GM23338 (cell line): Measurements from ENCODE around the gene IMPACT. TPM values are rescaled to one million over a fixed set of nuclear protein-coding genes. Genes with fewer than 3 reads are reported as not detected.

Experiments used
- ATAC-seq: fragments of 200-7000 bp; cut with Tn5 transposase; 3 replicates; pipeline ENCODE4 v1.9.1; 2020
- DNase-seq: peaks from one replicate; pipeline ENCODE4 v3.0.0-alpha.2; 2015; ENCODE audit warnings: low spot score
- H2AFZ ChIP-seq: fragments of 200-600 bp; sonication (generic); 2 replicates; pipeline ENCODE4 v1.8.0; 2016; ENCODE audit warnings: antibody characterized with exemption, mild to moderate bottlenecking, moderate library complexity
- H3F3A ChIP-seq: fragments of 200-600 bp; sonication (generic); replicated peaks from 2 replicates; pipeline ENCODE4 v1.8.0; 2017; ENCODE audit warnings: antibody characterized with exemption, mixed run types, low read depth
- H3K27ac ChIP-seq: fragments of 200-600 bp; sonication (generic); 2 replicates; pipeline ENCODE4 v1.6.1; 2016; ENCODE audit warnings: low read depth
- H3K27me3 ChIP-seq: fragments of 200-600 bp; sonication (generic); 2 replicates; pipeline ENCODE4 v1.8.0; 2016; ENCODE audit warnings: mild to moderate bottlenecking, mixed run types, moderate library complexity; ENCODE audit not compliant: insufficient read depth
- H3K36me3 ChIP-seq: fragments of 200-600 bp; sonication (generic); 2 replicates; pipeline ENCODE4 v1.8.0; 2016; ENCODE audit warnings: mild to moderate bottlenecking; ENCODE audit not compliant: insufficient read depth
- H3K4me1 ChIP-seq: fragments of 200-600 bp; sonication (generic); 2 replicates; pipeline ENCODE4 v1.8.0; 2016; ENCODE audit warnings: mild to moderate bottlenecking, moderate library complexity; ENCODE audit not compliant: insufficient read depth
- H3K4me2 ChIP-seq: fragments of 200-600 bp; sonication (generic); 2 replicates; pipeline ENCODE4 v1.7.1; 2017; ENCODE audit warnings: mixed run types
- H3K4me3 ChIP-seq: fragments of 200-600 bp; sonication (generic); 2 replicates; pipeline ENCODE4 v1.6.1; 2016; ENCODE audit warnings: mixed run types
- H3K79me2 ChIP-seq: fragments of 200-600 bp; sonication (generic); replicated peaks from 2 replicates; pipeline ENCODE4 v1.8.0; 2017; ENCODE audit warnings: mild to moderate bottlenecking; ENCODE audit not compliant: insufficient read depth
- H3K9me2 ChIP-seq: fragments of 200-600 bp; sonication (generic); 2 replicates; pipeline ENCODE4 v1.8.0; 2017; ENCODE audit not compliant: insufficient read depth
- H4K20me1 ChIP-seq: fragments of 200-600 bp; sonication (generic); replicated peaks from 2 replicates; pipeline ENCODE4 v1.8.0; 2017; ENCODE audit warnings: mild to moderate bottlenecking; ENCODE audit not compliant: insufficient read depth
- H3K27ac Mint-ChIP-seq: 2 replicates; pipeline ENCODE4 v1.8.0; 2020; ENCODE audit warnings: inconsistent platforms, mild to moderate bottlenecking, moderate library complexity, mixed read lengths
- H3K27me3 Mint-ChIP-seq: 3 replicates; pipeline ENCODE4 v1.8.0; 2022; ENCODE audit warnings: low read depth, mild to moderate bottlenecking, moderate library complexity, mixed read lengths, inconsistent platforms; ENCODE audit not compliant: insufficient read depth, poor library complexity
- H3K36me3 Mint-ChIP-seq: 3 replicates; pipeline ENCODE4 v1.8.0; 2021; ENCODE audit warnings: low read depth, mild to moderate bottlenecking, inconsistent platforms, moderate library complexity, mixed read lengths
- H3K4me1 Mint-ChIP-seq: 3 replicates; pipeline ENCODE4 v1.8.0; 2020; ENCODE audit warnings: mild to moderate bottlenecking, inconsistent platforms, mixed read lengths
- H3K4me3 Mint-ChIP-seq: 3 replicates; pipeline ENCODE4 v1.8.0; 2021; ENCODE audit warnings: moderate library complexity, mild to moderate bottlenecking, inconsistent platforms, mixed read lengths
- H3K9me3 Mint-ChIP-seq: 3 replicates; pipeline ENCODE4 v1.8.0; 2020; ENCODE audit warnings: moderate library complexity, mild to moderate bottlenecking, inconsistent platforms, mixed read lengths
- CREB1 ChIP-seq: fragments of 250-450 bp; sonication (Bioruptor Pico); IDR thresholded peaks from 2 replicates; pipeline ENCODE4 v1.5.0; 2020; ENCODE audit warnings: low read depth, mild to moderate bottlenecking, moderate library complexity
- EZH2phosphoT487 ChIP-seq: fragments of 200-600 bp; sonication (generic); IDR thresholded peaks from one replicate; pipeline ENCODE4 v1.8.1; 2018; ENCODE audit warnings: antibody characterized with exemption; ENCODE audit not compliant: unreplicated experiment
- JUNB ChIP-seq: IDR thresholded peaks from one replicate; pipeline ENCODE4 v1.6.1; 2016; ENCODE audit warnings: antibody characterized with exemption; ENCODE audit not compliant: unreplicated experiment
- POLR2AphosphoS5 ChIP-seq: IDR thresholded peaks from 2 replicates; pipeline ENCODE4 v1.6.1; 2016; ENCODE audit warnings: antibody characterized with exemption, low read depth
- STAT1 ChIP-seq: IDR thresholded peaks from one replicate; pipeline ENCODE4 v1.6.1; 2016; ENCODE audit warnings: antibody characterized with exemption; ENCODE audit not compliant: unreplicated experiment
- ZNF114 ChIP-seq: fragments of 250-450 bp; sonication (Bioruptor Pico); IDR thresholded peaks from 2 replicates; pipeline ENCODE4 v1.5.0; 2020; ENCODE audit warnings: mild to moderate bottlenecking, moderate library complexity
- ZNF331 ChIP-seq: fragments of 250-450 bp; sonication (Bioruptor Pico); IDR thresholded peaks from 2 replicates; pipeline ENCODE4 v1.5.0; 2020; ENCODE audit warnings: low read depth, mild to moderate bottlenecking, moderate library complexity
- polyA plus RNA-seq: library from polyadenylated mRNA; unstranded; fragments of >200 nt; fragmentation: Nextera tagmentation; extraction: Ambion mirVana; gene quantifications from 2 replicates; pipeline ENCODE4 v1.2.1, GENCODE V29; 2016
- total RNA-seq: library from RNA; depleted of rRNA; stranded (reverse); fragments of >200 nt; shearing (Covaris generic); gene quantifications from 2 replicates; pipeline ENCODE4 v1.2.3, GENCODE V29; 2014
- TF ChIP-seq, protein P1 (sequence below): IDR thresholded peaks from one replicate; pipeline ENCODE4 v1.6.1; 2018; ENCODE audit warnings: antibody characterized with exemption; ENCODE audit not compliant: unreplicated experiment
- TF ChIP-seq, protein P2 (sequence below): fragments of 250-450 bp; sonication (Bioruptor Pico); IDR thresholded peaks from 2 replicates; pipeline ENCODE4 v1.5.0; 2020; ENCODE audit warnings: mild to moderate bottlenecking, moderate library complexity
- TF ChIP-seq, protein P3 (sequence below), 2 experiments: fragments of 200-600 bp in 1 of 2; sonication (generic) in 1 of 2; conservative IDR thresholded peaks; 2 replicates each; pipeline versions ENCODE4 v1.5.1 to v1.6.1; 2016 to 2017; ENCODE audit warnings: antibody characterized with exemption in 2 of 2, low read depth in 2 of 2, mild to moderate bottlenecking in 2 of 2, moderate library complexity in 1 of 2

IMPACT gene
- total and polyA plus RNA-seq, 2 experiments from 2014 or later: 42.1 to 47.6 TPM

DNA sequence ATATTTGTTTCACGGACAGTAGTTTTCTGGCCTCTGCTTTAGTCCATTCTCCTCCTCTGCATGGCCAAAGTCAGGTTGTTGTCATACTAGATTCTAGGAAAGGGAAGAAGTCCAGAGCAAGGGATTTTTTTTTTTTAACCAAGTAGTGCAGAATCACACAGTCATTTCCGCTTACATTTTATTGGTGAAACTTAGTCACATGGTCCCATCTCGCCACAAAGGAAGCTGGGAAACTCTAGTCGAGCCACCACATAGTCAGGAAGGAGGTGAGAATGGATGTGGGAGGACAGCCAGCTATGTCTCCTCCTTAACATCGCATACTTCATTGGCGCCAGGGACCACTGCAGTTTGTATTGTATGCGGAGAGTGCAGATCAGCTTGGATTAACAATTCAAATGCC is 44.3 kb downstream of the IMPACT start (continued):
- TF ChIP-seq POLR2AphosphoS5 (no peak), STAT1 (no peak), CREB1 (no peak), ZNF114 (CRISPR knock-in tag) (no peak), JUNB (no peak)
- TF ChIP-seq, protein P1, sequence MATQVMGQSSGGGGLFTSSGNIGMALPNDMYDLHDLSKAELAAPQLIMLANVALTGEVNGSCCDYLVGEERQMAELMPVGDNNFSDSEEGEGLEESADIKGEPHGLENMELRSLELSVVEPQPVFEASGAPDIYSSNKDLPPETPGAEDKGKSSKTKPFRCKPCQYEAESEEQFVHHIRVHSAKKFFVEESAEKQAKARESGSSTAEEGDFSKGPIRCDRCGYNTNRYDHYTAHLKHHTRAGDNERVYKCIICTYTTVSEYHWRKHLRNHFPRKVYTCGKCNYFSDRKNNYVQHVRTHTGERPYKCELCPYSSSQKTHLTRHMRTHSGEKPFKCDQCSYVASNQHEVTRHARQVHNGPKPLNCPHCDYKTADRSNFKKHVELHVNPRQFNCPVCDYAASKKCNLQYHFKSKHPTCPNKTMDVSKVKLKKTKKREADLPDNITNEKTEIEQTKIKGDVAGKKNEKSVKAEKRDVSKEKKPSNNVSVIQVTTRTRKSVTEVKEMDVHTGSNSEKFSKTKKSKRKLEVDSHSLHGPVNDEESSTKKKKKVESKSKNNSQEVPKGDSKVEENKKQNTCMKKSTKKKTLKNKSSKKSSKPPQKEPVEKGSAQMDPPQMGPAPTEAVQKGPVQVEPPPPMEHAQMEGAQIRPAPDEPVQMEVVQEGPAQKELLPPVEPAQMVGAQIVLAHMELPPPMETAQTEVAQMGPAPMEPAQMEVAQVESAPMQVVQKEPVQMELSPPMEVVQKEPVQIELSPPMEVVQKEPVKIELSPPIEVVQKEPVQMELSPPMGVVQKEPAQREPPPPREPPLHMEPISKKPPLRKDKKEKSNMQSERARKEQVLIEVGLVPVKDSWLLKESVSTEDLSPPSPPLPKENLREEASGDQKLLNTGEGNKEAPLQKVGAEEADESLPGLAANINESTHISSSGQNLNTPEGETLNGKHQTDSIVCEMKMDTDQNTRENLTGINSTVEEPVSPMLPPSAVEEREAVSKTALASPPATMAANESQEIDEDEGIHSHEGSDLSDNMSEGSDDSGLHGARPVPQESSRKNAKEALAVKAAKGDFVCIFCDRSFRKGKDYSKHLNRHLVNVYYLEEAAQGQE: no peak

DNA sequence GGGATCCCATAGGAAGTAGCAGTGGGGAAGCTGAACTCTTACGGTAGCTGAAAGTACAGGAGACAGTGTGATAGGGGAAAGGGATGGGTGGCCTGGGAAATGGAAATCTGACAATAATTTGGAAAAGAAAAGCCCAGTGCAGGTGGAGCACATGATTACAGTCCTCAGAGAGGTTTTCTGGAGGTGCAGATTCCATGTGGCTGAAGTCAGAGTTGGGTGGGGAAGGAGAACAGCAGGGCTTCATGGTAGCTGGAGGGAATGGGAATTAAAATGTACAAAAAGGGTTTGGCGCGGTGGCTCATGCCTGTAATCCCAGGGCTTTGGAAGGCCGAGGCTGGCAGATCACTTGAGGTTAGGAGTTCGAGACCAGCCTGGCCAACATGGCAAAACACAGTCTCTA is 46.1 kb downstream of the IMPACT start:
- no peaks in the 10 kb centered on the region for H3K9me2 ChIP-seq
- no peaks in the 10 kb centered on the region for H3K79me2 ChIP-seq
- H3K4me1 Mint-ChIP-seq: peaks cover 5% of the 10 kb centered on the region; the same call in 2 of the 3 replicates
- no peaks in the 10 kb centered on the region for H3K27me3 Mint-ChIP-seq
- no peaks in the 10 kb centered on the region for H3F3A ChIP-seq
- no peaks in the 10 kb centered on the region for H4K20me1 ChIP-seq
- TF ChIP-seq EZH2phosphoT487: no peak
- TF ChIP-seq, protein P2, sequence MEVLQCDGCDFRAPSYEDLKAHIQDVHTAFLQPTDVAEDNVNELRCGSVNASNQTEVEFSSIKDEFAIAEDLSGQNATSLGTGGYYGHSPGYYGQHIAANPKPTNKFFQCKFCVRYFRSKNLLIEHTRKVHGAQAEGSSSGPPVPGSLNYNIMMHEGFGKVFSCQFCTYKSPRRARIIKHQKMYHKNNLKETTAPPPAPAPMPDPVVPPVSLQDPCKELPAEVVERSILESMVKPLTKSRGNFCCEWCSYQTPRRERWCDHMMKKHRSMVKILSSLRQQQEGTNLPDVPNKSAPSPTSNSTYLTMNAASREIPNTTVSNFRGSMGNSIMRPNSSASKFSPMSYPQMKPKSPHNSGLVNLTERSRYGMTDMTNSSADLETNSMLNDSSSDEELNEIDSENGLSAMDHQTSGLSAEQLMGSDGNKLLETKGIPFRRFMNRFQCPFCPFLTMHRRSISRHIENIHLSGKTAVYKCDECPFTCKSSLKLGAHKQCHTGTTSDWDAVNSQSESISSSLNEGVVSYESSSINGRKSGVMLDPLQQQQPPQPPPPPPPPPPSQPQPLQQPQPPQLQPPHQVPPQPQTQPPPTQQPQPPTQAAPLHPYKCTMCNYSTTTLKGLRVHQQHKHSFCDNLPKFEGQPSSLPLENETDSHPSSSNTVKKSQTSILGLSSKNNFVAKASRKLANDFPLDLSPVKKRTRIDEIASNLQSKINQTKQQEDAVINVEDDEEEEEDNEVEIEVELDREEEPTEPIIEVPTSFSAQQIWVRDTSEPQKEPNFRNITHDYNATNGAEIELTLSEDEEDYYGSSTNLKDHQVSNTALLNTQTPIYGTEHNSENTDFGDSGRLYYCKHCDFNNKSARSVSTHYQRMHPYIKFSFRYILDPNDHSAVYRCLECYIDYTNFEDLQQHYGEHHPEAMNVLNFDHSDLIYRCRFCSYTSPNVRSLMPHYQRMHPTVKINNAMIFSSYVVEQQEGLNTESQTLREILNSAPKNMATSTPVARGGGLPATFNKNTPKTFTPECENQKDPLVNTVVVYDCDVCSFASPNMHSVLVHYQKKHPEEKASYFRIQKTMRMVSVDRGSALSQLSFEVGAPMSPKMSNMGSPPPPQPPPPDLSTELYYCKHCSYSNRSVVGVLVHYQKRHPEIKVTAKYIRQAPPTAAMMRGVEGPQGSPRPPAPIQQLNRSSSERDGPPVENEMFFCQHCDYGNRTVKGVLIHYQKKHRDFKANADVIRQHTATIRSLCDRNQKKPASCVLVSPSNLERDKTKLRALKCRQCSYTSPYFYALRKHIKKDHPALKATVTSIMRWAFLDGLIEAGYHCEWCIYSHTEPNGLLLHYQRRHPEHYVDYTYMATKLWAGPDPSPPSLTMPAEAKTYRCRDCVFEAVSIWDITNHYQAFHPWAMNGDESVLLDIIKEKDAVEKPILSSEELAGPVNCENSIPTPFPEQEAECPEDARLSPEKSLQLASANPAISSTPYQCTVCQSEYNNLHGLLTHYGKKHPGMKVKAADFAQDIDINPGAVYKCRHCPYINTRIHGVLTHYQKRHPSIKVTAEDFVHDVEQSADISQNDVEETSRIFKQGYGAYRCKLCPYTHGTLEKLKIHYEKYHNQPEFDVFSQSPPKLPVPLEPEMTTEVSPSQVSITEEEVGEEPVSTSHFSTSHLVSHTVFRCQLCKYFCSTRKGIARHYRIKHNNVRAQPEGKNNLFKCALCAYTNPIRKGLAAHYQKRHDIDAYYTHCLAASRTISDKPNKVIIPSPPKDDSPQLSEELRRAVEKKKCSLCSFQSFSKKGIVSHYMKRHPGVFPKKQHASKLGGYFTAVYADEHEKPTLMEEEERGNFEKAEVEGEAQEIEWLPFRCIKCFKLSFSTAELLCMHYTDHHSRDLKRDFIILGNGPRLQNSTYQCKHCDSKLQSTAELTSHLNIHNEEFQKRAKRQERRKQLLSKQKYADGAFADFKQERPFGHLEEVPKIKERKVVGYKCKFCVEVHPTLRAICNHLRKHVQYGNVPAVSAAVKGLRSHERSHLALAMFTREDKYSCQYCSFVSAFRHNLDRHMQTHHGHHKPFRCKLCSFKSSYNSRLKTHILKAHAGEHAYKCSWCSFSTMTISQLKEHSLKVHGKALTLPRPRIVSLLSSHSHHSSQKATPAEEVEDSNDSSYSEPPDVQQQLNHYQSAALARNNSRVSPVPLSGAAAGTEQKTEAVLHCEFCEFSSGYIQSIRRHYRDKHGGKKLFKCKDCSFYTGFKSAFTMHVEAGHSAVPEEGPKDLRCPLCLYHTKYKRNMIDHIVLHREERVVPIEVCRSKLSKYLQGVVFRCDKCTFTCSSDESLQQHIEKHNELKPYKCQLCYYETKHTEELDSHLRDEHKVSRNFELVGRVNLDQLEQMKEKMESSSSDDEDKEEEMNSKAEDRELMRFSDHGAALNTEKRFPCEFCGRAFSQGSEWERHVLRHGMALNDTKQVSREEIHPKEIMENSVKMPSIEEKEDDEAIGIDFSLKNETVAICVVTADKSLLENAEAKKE (CRISPR knock-in tag): no peak
- no peak for TF ChIP-seq CREB1
- TF ChIP-seq ZNF114 (CRISPR knock-in tag): no peak
- TF ChIP-seq ZNF331 (CRISPR knock-in tag): no peak
- TF ChIP-seq, protein P3, sequence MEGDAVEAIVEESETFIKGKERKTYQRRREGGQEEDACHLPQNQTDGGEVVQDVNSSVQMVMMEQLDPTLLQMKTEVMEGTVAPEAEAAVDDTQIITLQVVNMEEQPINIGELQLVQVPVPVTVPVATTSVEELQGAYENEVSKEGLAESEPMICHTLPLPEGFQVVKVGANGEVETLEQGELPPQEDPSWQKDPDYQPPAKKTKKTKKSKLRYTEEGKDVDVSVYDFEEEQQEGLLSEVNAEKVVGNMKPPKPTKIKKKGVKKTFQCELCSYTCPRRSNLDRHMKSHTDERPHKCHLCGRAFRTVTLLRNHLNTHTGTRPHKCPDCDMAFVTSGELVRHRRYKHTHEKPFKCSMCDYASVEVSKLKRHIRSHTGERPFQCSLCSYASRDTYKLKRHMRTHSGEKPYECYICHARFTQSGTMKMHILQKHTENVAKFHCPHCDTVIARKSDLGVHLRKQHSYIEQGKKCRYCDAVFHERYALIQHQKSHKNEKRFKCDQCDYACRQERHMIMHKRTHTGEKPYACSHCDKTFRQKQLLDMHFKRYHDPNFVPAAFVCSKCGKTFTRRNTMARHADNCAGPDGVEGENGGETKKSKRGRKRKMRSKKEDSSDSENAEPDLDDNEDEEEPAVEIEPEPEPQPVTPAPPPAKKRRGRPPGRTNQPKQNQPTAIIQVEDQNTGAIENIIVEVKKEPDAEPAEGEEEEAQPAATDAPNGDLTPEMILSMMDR (conservative IDR thresholded peaks at IDR 0.05; ENCODE audit: low read depth in 2 of 2): no peak
- no peaks in the 10 kb centered on the region for H3K36me3 ChIP-seq
- ATAC-seq: peak; percentile 56; the same call in 2 of the 3 replicates
- H3K4me1 ChIP-seq: no peaks in the 10 kb centered on the region
- H3K27ac Mint-ChIP-seq: no peak overlapping the region
- no peak overlapping the region for H3K4me3 Mint-ChIP-seq
- H3K27ac ChIP-seq: no peak overlapping the region
- H3K9me3 Mint-ChIP-seq: no peaks in the 10 kb centered on the region
- no peaks in the 10 kb centered on the region for H3K36me3 Mint-ChIP-seq
- peak overlapping the region; percentile 80; the same call in 1 of the 2 replicates for H2AFZ ChIP-seq
- no peak for DNase-seq
- H3K4me3 ChIP-seq: no peak overlapping the region
- H3K4me2 ChIP-seq: no peak overlapping the region
- no peaks in the 10 kb centered on the region for H3K27me3 ChIP-seq
